ENCODE measurements around the gene KLHL26. TPM values are rescaled to one million over a fixed set of nuclear protein-coding genes. Genes with fewer than 3 reads are reported as not detected.
A peak's percentile ranks its signal among the peaks of the same experiment; 100 is the strongest.

The KLHL26 gene
- total and polyA plus RNA-seq, 2 of the 13 experiments (the other 11 are each of a cell fraction or from before 2014, with no cell fraction given): 1.5 to 1.7 TPM

- no peak for TF ChIP-seq FOXP1 (IDR thresholded peaks at IDR 0.05)
- TF ChIP-seq FOXP1 (CRISPR knock-in tag; IDR thresholded peaks at IDR 0.05): no peak
- TF ChIP-seq ADNP (CRISPR knock-in tag; IDR thresholded peaks at IDR 0.05): no peak
- no peak for TF ChIP-seq ZNF775 (CRISPR knock-in tag; IDR thresholded peaks at IDR 0.05; ENCODE audit: borderline replicate concordance)
- peak; percentile 64 for TF ChIP-seq GABPB1 (CRISPR knock-in tag; IDR thresholded peaks at IDR 0.05)
- peak; percentile 91 for TF ChIP-seq HOXA3 (CRISPR knock-in tag; IDR thresholded peaks at IDR 0.05)
- peak; percentile 91; the same call in 1 of the 2 replicates for TF ChIP-seq DZIP1 (CRISPR knock-in tag; IDR thresholded peaks at IDR 0.05)
- peak; percentile 99 for TF ChIP-seq KDM2A (CRISPR knock-in tag; IDR thresholded peaks at IDR 0.05; ENCODE audit: borderline replicate concordance, low read depth)
- TF ChIP-seq ATF5 (CRISPR knock-in tag; IDR thresholded peaks at IDR 0.05; ENCODE audit: low read depth): peak; percentile 89
- no peak for TF ChIP-seq ZNF572 (CRISPR knock-in tag; IDR thresholded peaks at IDR 0.05)
- no peak for TF ChIP-seq CEBPG (CRISPR knock-in tag; IDR thresholded peaks at IDR 0.05)
- peak; percentile 33; the same call in 1 of the 2 replicates for TF ChIP-seq ERF (CRISPR knock-in tag; IDR thresholded peaks at IDR 0.05)
- no peak for TF ChIP-seq PRDM4 (CRISPR knock-in tag; IDR thresholded peaks at IDR 0.05; ENCODE audit: borderline replicate concordance)
- TF ChIP-seq NBN (conservative IDR thresholded peaks at IDR 0.05): no peak
- TF ChIP-seq ZNF552 (CRISPR knock-in tag; IDR thresholded peaks at IDR 0.05; ENCODE audit: borderline replicate concordance): peak; percentile 96; the same call in 1 of the 2 replicates
- peak; percentile 93; the same call in 1 of the 2 replicates for TF ChIP-seq CREBL2 (CRISPR knock-in tag; IDR thresholded peaks at IDR 0.05; ENCODE audit: borderline replicate concordance)
- no peak for TF ChIP-seq NFE2L2 (IDR thresholded peaks at IDR 0.05; ENCODE audit: low read length)
- TF ChIP-seq ARID2 (CRISPR knock-in tag; IDR thresholded peaks at IDR 0.05; ENCODE audit: borderline replicate concordance): peak; percentile 98
- TF ChIP-seq, protein P1, sequence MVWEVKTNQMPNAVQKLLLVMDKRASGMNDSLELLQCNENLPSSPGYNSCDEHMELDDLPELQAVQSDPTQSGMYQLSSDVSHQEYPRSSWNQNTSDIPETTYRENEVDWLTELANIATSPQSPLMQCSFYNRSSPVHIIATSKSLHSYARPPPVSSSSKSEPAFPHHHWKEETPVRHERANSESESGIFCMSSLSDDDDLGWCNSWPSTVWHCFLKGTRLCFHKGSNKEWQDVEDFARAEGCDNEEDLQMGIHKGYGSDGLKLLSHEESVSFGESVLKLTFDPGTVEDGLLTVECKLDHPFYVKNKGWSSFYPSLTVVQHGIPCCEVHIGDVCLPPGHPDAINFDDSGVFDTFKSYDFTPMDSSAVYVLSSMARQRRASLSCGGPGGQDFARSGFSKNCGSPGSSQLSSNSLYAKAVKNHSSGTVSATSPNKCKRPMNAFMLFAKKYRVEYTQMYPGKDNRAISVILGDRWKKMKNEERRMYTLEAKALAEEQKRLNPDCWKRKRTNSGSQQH (CRISPR knock-in tag; IDR thresholded peaks at IDR 0.05; ENCODE audit: low read depth): no peak; the same call in 1 of the 2 replicates
- TF ChIP-seq, protein P2, sequence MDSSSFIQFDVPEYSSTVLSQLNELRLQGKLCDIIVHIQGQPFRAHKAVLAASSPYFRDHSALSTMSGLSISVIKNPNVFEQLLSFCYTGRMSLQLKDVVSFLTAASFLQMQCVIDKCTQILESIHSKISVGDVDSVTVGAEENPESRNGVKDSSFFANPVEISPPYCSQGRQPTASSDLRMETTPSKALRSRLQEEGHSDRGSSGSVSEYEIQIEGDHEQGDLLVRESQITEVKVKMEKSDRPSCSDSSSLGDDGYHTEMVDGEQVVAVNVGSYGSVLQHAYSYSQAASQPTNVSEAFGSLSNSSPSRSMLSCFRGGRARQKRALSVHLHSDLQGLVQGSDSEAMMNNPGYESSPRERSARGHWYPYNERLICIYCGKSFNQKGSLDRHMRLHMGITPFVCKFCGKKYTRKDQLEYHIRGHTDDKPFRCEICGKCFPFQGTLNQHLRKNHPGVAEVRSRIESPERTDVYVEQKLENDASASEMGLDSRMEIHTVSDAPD (CRISPR knock-in tag; IDR thresholded peaks at IDR 0.05): 0 out of 2 replicates have a peak, but pooled peaks have one; percentile 52
- TF ChIP-seq SP1 (IDR thresholded peaks at IDR 0.05): no peak
- peak; percentile 50; the same call in 1 of the 2 replicates for TF ChIP-seq SP1 (CRISPR knock-in tag; IDR thresholded peaks at IDR 0.05)
Measured at GRCh38 chr19:18589380-18590272, 47.2 kb upstream of the KLHL26 start (continued).
